Activated CD4-positive, alpha-beta T cell treated with anti-CD3 and anti-CD28 coated beads for 36 hours (primary cell): ENCODE results near the gene NFATC1. TPM values are rescaled to one million over a fixed set of nuclear protein-coding genes. Genes with fewer than 3 reads are reported as not detected.

Experiments
- ATAC-seq: fragments of 200-7000 bp; cut with Tn5 transposase; one replicate; pipeline ENCODE4 v1.10.0; 2021; ENCODE audit warnings: mild to moderate bottlenecking, moderate library complexity
- CTCF ChIA-PET: fragments of 350-600 bp; sonication (Branson Sonifier 250); formaldehyde crosslinking; loops from one replicate; lab custom pipeline; 2021; ENCODE audit warnings: antibody characterized with exemption; lab: Charles Lee
- POLR2A ChIA-PET: fragments of 350-600 bp; sonication (Branson Sonifier 250); formaldehyde crosslinking; loops from one replicate; lab custom pipeline; 2021; ENCODE audit warnings: antibody characterized with exemption, inconsistent platforms; lab: Charles Lee
- DNase-seq: peaks from one replicate; pipeline ENCODE4 v3.0.0-alpha.2; 2020
- H3K27ac Mint-ChIP-seq: one replicate; pipeline ENCODE4 v1.8.0; 2021; ENCODE audit warnings: mixed read lengths
- H3K27me3 Mint-ChIP-seq: one replicate; pipeline ENCODE4 v1.8.0; 2021; ENCODE audit warnings: mixed read lengths
- H3K36me3 Mint-ChIP-seq: one replicate; pipeline ENCODE4 v1.8.0; 2021; ENCODE audit warnings: low read depth, mixed read lengths
- H3K4me1 Mint-ChIP-seq: one replicate; pipeline ENCODE4 v1.8.0; 2021; ENCODE audit warnings: mixed read lengths
- H3K4me3 Mint-ChIP-seq: one replicate; pipeline ENCODE4 v1.8.0; 2021; ENCODE audit warnings: mild to moderate bottlenecking, moderate library complexity, mixed read lengths
- H3K9me3 Mint-ChIP-seq: one replicate; pipeline ENCODE4 v1.8.0; 2021; ENCODE audit warnings: low read depth, mixed read lengths
- intact Hi-C, 2 experiments: fragments of 100-400 bp; cut with DNase I in 1 of 2; cut with micrococcal nuclease in 1 of 2; formaldehyde crosslinking; loops; one replicate each; pipeline versions ENCODE4 v1.14.2 to v1.15.1; 2022 to 2024; cut with DNase I, micrococcal nuclease
- total RNA-seq, 2 experiments: library from RNA; stranded (reverse); gene quantifications; one replicate each; pipeline ENCODE4 v1.2.3, GENCODE V29; 2021

NFATC1 gene
- total RNA-seq, 2 experiments from 2014 or later: 96.0 to 104 TPM

- DNase-seq (peak; percentile 90), ATAC-seq (peak; percentile 49)
- ChIA-PET POLR2A (interaction anchor here (0.9 to 2.9 kb wide), 11 partner anchors 16 to 158 kb away, joined by 3 to 44 read pairs (median 7); partner anchors contain the start of genes CTDP1 and NFATC1), CTCF (interaction anchor here (0.8 to 2.7 kb wide), 16 partner anchors 16 to 144 kb away, joined by 3 to 18 read pairs (median 5); partner anchors contain the start of gene NFATC1)
- peak overlapping the region; percentile 94 for H3K27ac Mint-ChIP-seq
- peaks cover 28% of the 10 kb centered on the region for H3K36me3 Mint-ChIP-seq
- H3K4me1 Mint-ChIP-seq: peaks cover 89% of the 10 kb centered on the region
- no peaks in the 10 kb centered on the region for H3K9me3 Mint-ChIP-seq
- H3K27me3 Mint-ChIP-seq: no peaks in the 10 kb centered on the region
- H3K4me3 Mint-ChIP-seq: peak overlapping the region; percentile 74
- intact Hi-C loops: loop anchor here (1.0 to 5.0 kb wide), 13 partner anchors 17 to 584 kb away; partner anchors contain the start of genes CTDP1 (in 2 of the 2), NFATC1 (in 2 of the 2), ADNP2 (in 1 of the 2) and ATP9B (in 1 of the 2)
These were observed 128.0 kb downstream of the NFATC1 start for GRCh38 chr18:79523736-79524180.

DNA sequence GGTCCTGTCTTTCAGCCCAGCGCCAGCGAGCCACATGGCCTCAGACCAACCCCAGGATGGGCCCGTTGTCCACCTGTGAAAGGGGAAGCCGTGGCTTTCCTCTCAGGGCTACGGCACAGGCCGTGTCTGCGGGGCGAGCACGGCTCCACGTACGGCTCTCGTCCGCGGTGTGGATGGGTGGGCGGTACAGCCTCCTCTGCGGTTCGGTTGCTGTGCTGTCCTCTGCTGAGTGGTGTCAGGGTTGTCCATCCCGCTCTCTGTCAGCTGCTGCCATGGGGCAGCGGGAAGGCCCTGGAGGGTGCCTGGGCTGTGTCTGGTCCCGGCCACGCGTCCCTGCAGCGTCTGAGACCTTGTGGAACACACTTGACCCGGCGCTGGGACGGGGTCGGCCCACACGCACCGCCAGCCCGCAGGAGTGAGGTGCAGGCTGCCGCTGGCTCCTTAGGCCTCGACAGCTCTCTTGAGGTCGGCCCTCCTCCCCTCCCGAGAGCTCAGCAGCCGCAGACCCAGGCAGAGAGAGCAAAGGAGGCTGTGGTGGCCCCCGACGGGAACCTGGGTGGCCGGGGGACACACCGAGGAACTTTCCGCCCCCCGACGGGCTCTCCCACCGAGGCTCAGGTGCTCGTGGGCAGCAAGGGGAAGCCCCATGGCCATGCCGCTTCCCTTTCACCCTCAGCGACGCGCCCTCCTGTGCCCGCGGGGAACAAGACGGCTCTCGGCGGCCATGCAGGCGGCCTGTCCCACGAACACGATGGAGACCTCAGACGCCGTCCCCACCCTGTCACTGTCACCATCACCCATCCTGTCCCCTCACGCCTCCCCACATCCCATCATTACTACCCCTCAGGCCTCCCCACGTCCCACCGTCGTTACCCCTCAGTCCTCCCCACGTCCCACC lies 128.7 kb downstream of the NFATC1 start:
- DNase-seq: peak; percentile 80
- ChIA-PET POLR2A (interaction anchor here (0.7 to 2.9 kb wide), 8 partner anchors 17 to 156 kb away, joined by 3 to 44 read pairs (median 12); partner anchors contain the start of genes CTDP1 and NFATC1), CTCF (interaction anchor here (0.8 to 2.7 kb wide), 13 partner anchors 17 to 145 kb away, joined by 3 to 10 read pairs (median 5); partner anchors contain the start of gene NFATC1)
- Mint-ChIP-seq H3K36me3 (peaks cover 31% of the 10 kb centered on the region), H3K4me1 (peaks cover 86% of the 10 kb centered on the region), H3K9me3 (no peaks in the 10 kb centered on the region), H3K4me3 (peak overlapping the region; percentile 74), H3K27me3 (no peaks in the 10 kb centered on the region), H3K27ac (peak overlapping the region; percentile 94)
- ATAC-seq: peak; percentile 19
- intact Hi-C loops: loop anchor here (1.0 to 5.0 kb wide), 9 partner anchors 32 to 583 kb away; partner anchors contain the start of genes ADNP2 (in 1 of the 2), ATP9B (in 1 of the 2), HSBP1L1 (in 1 of the 2) and NFATC1 (in 1 of the 2)

- CTCF ChIA-PET: interaction anchor here (0.7 to 0.9 kb wide), 2 partner anchors 84 to 128 kb away, joined by 3 read pairs; no protein-coding TSS in a partner anchor
These were observed 130.1 kb downstream of the NFATC1 start for GRCh38 chr18:79525556-79526467.

GRCh38 chr18:79526468-79527460 lies 131.0 kb downstream of the NFATC1 start:
- no peak for ATAC-seq
- H3K4me3 Mint-ChIP-seq: peak overlapping the region; percentile 44
- H3K36me3 Mint-ChIP-seq: peaks cover 26% of the 10 kb centered on the region
- no peaks in the 10 kb centered on the region for H3K27me3 Mint-ChIP-seq
- no peaks in the 10 kb centered on the region for H3K9me3 Mint-ChIP-seq
- H3K4me1 Mint-ChIP-seq: peaks cover 64% of the 10 kb centered on the region
- ChIA-PET POLR2A (no interaction called here), CTCF (interaction anchor here (0.7 to 2.5 kb wide), 4 partner anchors 85 to 147 kb away, joined by 3 to 9 read pairs (median 4); no protein-coding TSS in a partner anchor)
- H3K27ac Mint-ChIP-seq: peak overlapping the region; percentile 82
- DNase-seq: peak; percentile 62
- intact Hi-C loops: loop anchor here in 1 of 2 experiments (5.0 kb wide), 2 partner anchors 34 to 116 kb away; no protein-coding TSS in a partner anchor

More at GRCh38 chr18:79525556-79526467, 130.1 kb downstream of the NFATC1 start:
- peak; percentile 53 for DNase-seq
- Mint-ChIP-seq H3K27me3 (no peaks in the 10 kb centered on the region), H3K36me3 (peaks cover 28% of the 10 kb centered on the region), H3K4me1 (peaks cover 74% of the 10 kb centered on the region), H3K4me3 (peak overlapping the region; percentile 6), H3K27ac (peak overlapping the region; percentile 82), H3K9me3 (no peaks in the 10 kb centered on the region)
- no peak for ATAC-seq
- intact Hi-C loops: loop anchor here (2.0 to 5.0 kb wide), 4 partner anchors 34 to 457 kb away; partner anchors contain the start of gene ATP9B (in 1 of the 2)
- POLR2A ChIA-PET: interaction anchor here (1.1 kb wide), 1 partner anchor 90 kb away, joined by 3 read pairs; no protein-coding TSS in a partner anchor

- Mint-ChIP-seq H3K27me3 (no peaks in the 10 kb centered on the region), H3K36me3 (peaks cover 24% of the 10 kb centered on the region), H3K4me1 (peaks cover 54% of the 10 kb centered on the region), H3K27ac (peak overlapping the region; percentile 75), H3K4me3 (no peak overlapping the region), H3K9me3 (no peaks in the 10 kb centered on the region)
- DNase-seq (no peak), ATAC-seq (no peak)
- CTCF ChIA-PET: interaction anchor here (0.7 to 2.5 kb wide), 6 partner anchors 28 to 148 kb away, joined by 3 to 9 read pairs (median 4); no protein-coding TSS in a partner anchor
- intact Hi-C loops: loop anchor here (1.0 to 5.0 kb wide), 5 partner anchors 35 to 148 kb away; no protein-coding TSS in a partner anchor
- POLR2A ChIA-PET: no interaction called here
These were observed 132.1 kb downstream of the NFATC1 start for GRCh38 chr18:79527656-79528315.

GRCh38 chr18:79528316-79528695 lies 132.6 kb downstream of the NFATC1 start:
- ATAC-seq (no peak), DNase-seq (no peak)
- POLR2A ChIA-PET: interaction anchor here (0.6 kb wide), 1 partner anchor 26 kb away, joined by 3 read pairs; no protein-coding TSS in a partner anchor
- Mint-ChIP-seq H3K36me3 (peaks cover 24% of the 10 kb centered on the region), H3K27ac (peak overlapping the region; percentile 70), H3K4me3 (no peak overlapping the region), H3K27me3 (no peaks in the 10 kb centered on the region), H3K9me3 (no peaks in the 10 kb centered on the region), H3K4me1 (peaks cover 49% of the 10 kb centered on the region)
- intact Hi-C loops: loop anchor here (1.0 to 5.0 kb wide), 5 partner anchors 36 to 149 kb away; no protein-coding TSS in a partner anchor
- CTCF ChIA-PET: interaction anchor here (0.7 to 2.5 kb wide), 6 partner anchors 28 to 149 kb away, joined by 3 to 9 read pairs (median 3); no protein-coding TSS in a partner anchor

- Mint-ChIP-seq H3K9me3 (no peaks in the 10 kb centered on the region), H3K36me3 (peaks cover 24% of the 10 kb centered on the region), H3K4me3 (no peak overlapping the region), H3K27ac (no peak overlapping the region), H3K4me1 (peaks cover 44% of the 10 kb centered on the region), H3K27me3 (no peaks in the 10 kb centered on the region)
- intact Hi-C loops: loop anchor here (1.0 to 5.0 kb wide), 5 partner anchors 37 to 150 kb away; no protein-coding TSS in a partner anchor
- ChIA-PET CTCF (interaction anchor here (0.7 to 2.9 kb wide), 9 partner anchors 12 to 150 kb away, joined by 3 to 23 read pairs (median 3); no protein-coding TSS in a partner anchor), POLR2A (interaction anchor here (0.6 kb wide), 1 partner anchor 27 kb away, joined by 3 read pairs; no protein-coding TSS in a partner anchor)
- ATAC-seq: peak; percentile 10
- peak; percentile 85 for DNase-seq
These were observed 133.1 kb downstream of the NFATC1 start for GRCh38 chr18:79528846-79529245.

- DNase-seq (no peak), ATAC-seq (no peak)
- Mint-ChIP-seq H3K4me1 (peaks cover 41% of the 10 kb centered on the region), H3K27me3 (no peaks in the 10 kb centered on the region), H3K36me3 (peaks cover 24% of the 10 kb centered on the region), H3K27ac (no peak overlapping the region), H3K9me3 (no peaks in the 10 kb centered on the region), H3K4me3 (no peak overlapping the region)
- POLR2A ChIA-PET: no interaction called here
- CTCF ChIA-PET: interaction anchor here (0.8 to 2.9 kb wide), 7 partner anchors 9 to 150 kb away, joined by 3 to 23 read pairs (median 4); no protein-coding TSS in a partner anchor
- intact Hi-C loops: loop anchor here in 1 of 2 experiments (5.0 kb wide), 2 partner anchors 37 to 113 kb away; no protein-coding TSS in a partner anchor
These were observed 133.6 kb downstream of the NFATC1 start for GRCh38 chr18:79529296-79529695.
